ENCODE measurements around the gene TAF11L13.
"Not testable (repeated sequence)": the region's sequence is repeated elsewhere in the genome, so short reads cannot be mapped to it uniquely, and the experiment has no call there.

Gene TAF11L13

GRCh38 chr5:17631788-17632187 is at the start of gene TAF11L13:
TSS of gene TAF11L13 (plus strand) at chr5:17632088.
- DNase-seq = not testable (repeated sequence)

GRCh38 chr5:17585658-17586057 is 46.2 kb upstream of the TAF11L13 start, which contains the start of gene TAF11L7:
TSS of gene TAF11L7 (minus strand) at chr5:17585758.
- not testable (repeated sequence) for DNase-seq

GRCh38 chr5:17590860-17591259 is 41.0 kb upstream of the TAF11L13 start, which contains the start of gene TAF11L8:
TSS of gene TAF11L8 (minus strand) at chr5:17590960.
- DNase-seq = not testable (repeated sequence)

- DNase-seq = not testable (repeated sequence)
Observed at GRCh38 chr5:17594255-17594654, 37.6 kb upstream of the TAF11L13 start, which contains the start of gene TAF11L9. TSS of gene TAF11L9 (minus strand) at chr5:17594394.

GRCh38 chr5:17597728-17598127 is 34.2 kb upstream of the TAF11L13 start, which contains the start of gene TAF11L10:
TSS of gene TAF11L10 (minus strand) at chr5:17597828.
- DNase-seq = not testable (repeated sequence)

- not testable (repeated sequence) for DNase-seq
Observed at GRCh38 chr5:17603880-17604279, 28.0 kb upstream of the TAF11L13 start, which contains the start of gene TAF11L11. TSS of gene TAF11L11 (plus strand) at chr5:17604183.

GRCh38 chr5:17604951-17605350 is 26.9 kb upstream of the TAF11L13 start:
- no peak for DNase-seq

- DNase-seq = not testable (repeated sequence)
Observed at GRCh38 chr5:17607461-17607860, 24.4 kb upstream of the TAF11L13 start.

- not testable (repeated sequence) for DNase-seq
Observed at GRCh38 chr5:17610092-17610491, 21.8 kb upstream of the TAF11L13 start, which contains the start of gene TAF11L12. TSS of gene TAF11L12 (plus strand) at chr5:17610392.

- DNase-seq = no peak
Observed at GRCh38 chr5:17614872-17615605, 16.8 kb upstream of the TAF11L13 start.

GRCh38 chr5:17619354-17619753 is 12.5 kb upstream of the TAF11L13 start:
- no peak for DNase-seq

- no peak for DNase-seq
Observed at GRCh38 chr5:17620627-17621026, 11.3 kb upstream of the TAF11L13 start.

- no peak for DNase-seq
Observed at GRCh38 chr5:17625686-17626085, 6.2 kb upstream of the TAF11L13 start.

- no peak for DNase-seq
Observed at GRCh38 chr5:17634160-17634559, 2.3 kb downstream of the TAF11L13 start, which contains the start of gene TAF11L14. TSS of gene TAF11L14 (plus strand) at chr5:17634460.

GRCh38 chr5:17649232-17649631 is 17.3 kb downstream of the TAF11L13 start:
- not testable (repeated sequence) for DNase-seq

GRCh38 chr5:17655201-17655759 is 23.4 kb downstream of the TAF11L13 start:
- DNase-seq = not testable (repeated sequence)

- no peak for DNase-seq
Observed at GRCh38 chr5:17655921-17656320, 24.0 kb downstream of the TAF11L13 start.

GRCh38 chr5:17663182-17663581 is 31.3 kb downstream of the TAF11L13 start:
- DNase-seq = no peak

- no peak for DNase-seq
Observed at GRCh38 chr5:17665836-17666235, 33.9 kb downstream of the TAF11L13 start.

- no peak for DNase-seq
Observed at GRCh38 chr5:17666726-17667235, 34.9 kb downstream of the TAF11L13 start.

- DNase-seq = no peak
Observed at GRCh38 chr5:17670353-17670752, 38.5 kb downstream of the TAF11L13 start.

GRCh38 chr5:17678751-17679324 is 47.0 kb downstream of the TAF11L13 start:
- no peak for DNase-seq

GRCh38 chr5:17679597-17680203 is 47.8 kb downstream of the TAF11L13 start:
- no peak for DNase-seq
